Activated B cell treated with CpG ODN at 0.5 μM for 24 hours (primary cell): ENCODE results near the gene EIPR1. TPM values are rescaled to one million over a fixed set of nuclear protein-coding genes. Genes with fewer than 3 reads are reported as not detected.

Source experiments
- ATAC-seq: fragments of 200-7000 bp; cut with Tn5 transposase; one replicate; pipeline ENCODE4 v1.10.0; 2021; ENCODE audit warnings: low read depth, mild to moderate bottlenecking, moderate library complexity
- CTCF ChIA-PET: fragments of 350-600 bp; sonication (Branson Sonifier 250); formaldehyde crosslinking; loops from one replicate; lab custom pipeline; 2021; ENCODE audit warnings: antibody characterized with exemption; lab: Charles Lee
- POLR2A ChIA-PET: fragments of 350-600 bp; sonication (Branson Sonifier 250); formaldehyde crosslinking; loops from one replicate; lab custom pipeline; 2021; ENCODE audit warnings: antibody characterized with exemption; lab: Charles Lee
- DNase-seq: peaks from one replicate; pipeline ENCODE4 v3.0.0; 2022
- H3K27ac Mint-ChIP-seq: one replicate; pipeline ENCODE4 v1.8.0; 2020; ENCODE audit warnings: mixed read lengths
- H3K27me3 Mint-ChIP-seq: one replicate; pipeline ENCODE4 v1.8.0; 2021; ENCODE audit warnings: mixed read lengths
- H3K36me3 Mint-ChIP-seq: one replicate; pipeline ENCODE4 v1.8.0; 2021; ENCODE audit warnings: low read depth, mixed read lengths
- H3K4me1 Mint-ChIP-seq: one replicate; pipeline ENCODE4 v1.8.0; 2021; ENCODE audit warnings: mixed read lengths
- H3K4me3 Mint-ChIP-seq: one replicate; pipeline ENCODE4 v1.8.0; 2020; ENCODE audit warnings: mild to moderate bottlenecking, mixed read lengths
- H3K9me3 Mint-ChIP-seq: one replicate; pipeline ENCODE4 v1.8.0; 2020; ENCODE audit warnings: mixed read lengths
- CTCF ChIP-seq: fragments of 200-600 bp; IDR thresholded peaks from one replicate; pipeline ENCODE4 v1.8.0; 2022; ENCODE audit warnings: antibody characterized with exemption, mild to moderate bottlenecking
- intact Hi-C: fragments of 100-400 bp; cut with micrococcal nuclease; formaldehyde crosslinking; loops from one replicate; pipeline ENCODE4 v1.15.1; 2024
- total RNA-seq: library from RNA; stranded (reverse); gene quantifications from 2 replicates; pipeline ENCODE4 v1.2.3, GENCODE V29; 2022

Gene EIPR1
- total RNA-seq, 1 donor from 2014 or later = 36.3 TPM

GRCh38 chr2:3387644-3388411, 10.2 kb upstream of the EIPR1 start:
- ATAC-seq (no peak), DNase-seq (no peak)
- CTCF ChIA-PET = no interaction called here
- H3K27me3 Mint-ChIP-seq = no peaks in the 10 kb centered on the region
- intact Hi-C loops = no loop called here
- no peak for TF ChIP-seq CTCF
- no peak overlapping the region for H3K4me3 Mint-ChIP-seq
- H3K4me1 Mint-ChIP-seq = peaks cover 9% of the 10 kb centered on the region
- H3K27ac Mint-ChIP-seq = no peak overlapping the region
- POLR2A ChIA-PET = no interaction called here
- no peaks in the 10 kb centered on the region for H3K9me3 Mint-ChIP-seq
- H3K36me3 Mint-ChIP-seq = peaks cover 49% of the 10 kb centered on the region

- ChIA-PET POLR2A (no interaction called here), CTCF (no interaction called here)
- no peak overlapping the region for H3K4me3 Mint-ChIP-seq
- H3K27ac Mint-ChIP-seq = no peak overlapping the region
- H3K9me3 Mint-ChIP-seq = no peaks in the 10 kb centered on the region
- DNase-seq (no peak), ATAC-seq (no peak)
- TF ChIP-seq CTCF = no peak
- peaks cover 9% of the 10 kb centered on the region for H3K4me1 Mint-ChIP-seq
- intact Hi-C loops = no loop called here
- peaks cover 46% of the 10 kb centered on the region for H3K36me3 Mint-ChIP-seq
- no peaks in the 10 kb centered on the region for H3K27me3 Mint-ChIP-seq
These were observed 9.4 kb upstream of the EIPR1 start for GRCh38 chr2:3387011-3387410.

DNA sequence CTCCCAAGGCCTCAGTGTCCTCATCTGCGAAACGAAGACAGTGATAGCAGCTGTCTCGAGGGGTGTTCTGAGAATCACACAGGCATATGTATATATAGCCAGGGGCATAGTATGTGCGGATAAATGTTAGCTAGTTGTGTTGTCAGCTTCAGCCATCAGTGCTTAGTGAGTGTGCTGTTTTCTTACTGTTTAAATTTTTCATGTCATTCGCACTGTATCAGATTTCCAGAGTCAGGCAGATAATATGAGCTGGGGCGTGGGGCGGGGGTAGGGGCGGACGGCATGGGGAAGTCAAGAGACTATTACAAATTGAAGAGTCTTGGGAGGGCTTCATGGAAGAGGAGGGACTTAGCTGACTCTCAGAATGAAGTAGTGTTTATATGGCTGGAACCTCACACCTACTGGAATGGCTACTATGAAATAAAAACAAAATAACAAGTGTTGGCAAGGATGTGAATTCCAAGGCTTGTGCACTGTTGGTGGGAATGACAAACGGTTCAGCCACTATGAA, 8.9 kb upstream of the EIPR1 start:
- Mint-ChIP-seq H3K4me3 (no peak overlapping the region), H3K27ac (no peak overlapping the region)
- intact Hi-C loops = no loop called here

GRCh38 chr2:3379647-3380534, 2.3 kb upstream of the EIPR1 start, which contains the start of gene TRAPPC12:
TRAPPC12 (plus strand) TSS chr2:3379694; CDS start chr2:3387624, 7,930 bp downstream.
- H3K9me3 Mint-ChIP-seq = no peaks in the 10 kb centered on the region
- no peak for TF ChIP-seq CTCF
- H3K4me3 Mint-ChIP-seq = peak within 1 kb of the TSS; percentile 96
- H3K36me3 Mint-ChIP-seq = peaks cover 21% of the 10 kb centered on the region
- DNase-seq (peak; percentile 94), ATAC-seq (peak; percentile 76)
- POLR2A ChIA-PET = interaction anchor here (0.7 to 4.2 kb wide), 5 partner anchors 18 to 178 kb away, joined by 3 to 46 read pairs (median 8); partner anchors contain the start of genes ADI1 and RNASEH1
- intact Hi-C loops = loop anchor here (1.0 to 5.0 kb wide), 3 partner anchors 82 to 271 kb away; partner anchors contain the start of gene ADI1
- H3K4me1 Mint-ChIP-seq = peaks cover 52% of the 10 kb centered on the region
- no peaks in the 10 kb centered on the region for H3K27me3 Mint-ChIP-seq
- peak within 1 kb of the TSS; percentile 94 for H3K27ac Mint-ChIP-seq
- CTCF ChIA-PET = interaction anchor here (2.2 kb wide), 1 partner anchor 43 kb away, joined by 12 read pairs; no protein-coding TSS in a partner anchor

More for the DNA sequence above, 8.9 kb upstream of the EIPR1 start:
- peaks cover 45% of the 10 kb centered on the region for H3K36me3 Mint-ChIP-seq
- no peaks in the 10 kb centered on the region for H3K27me3 Mint-ChIP-seq
- POLR2A ChIA-PET = no interaction called here
- ATAC-seq (no peak), DNase-seq (no peak)
- CTCF ChIA-PET = no interaction called here
- no peaks in the 10 kb centered on the region for H3K9me3 Mint-ChIP-seq
- peaks cover 9% of the 10 kb centered on the region for H3K4me1 Mint-ChIP-seq
- no peak for TF ChIP-seq CTCF
